Adrenal gland (tissue), 12 donors: ENCODE measurements around the gene LINC00305. TPM values are rescaled to one million over a fixed set of nuclear protein-coding genes. Genes with fewer than 3 reads are reported as not detected.

Experiments used
- DNase-seq, 7 donors: peaks; one replicate each; pipeline ENCODE4 v3.0.0-alpha.2; 2019 to 2020
- H3K27ac ChIP-seq, 5 donors: fragments of 200-600 bp; sonication (generic) in 4 of 5; 1 replicate in 3 of 5; 2 replicates in 2 of 5; pipeline versions ENCODE4 v1.5.1 to v1.8.0; 2016 to 2020; ENCODE audit warnings: mild to moderate bottlenecking in 1 of 5
- H3K27me3 ChIP-seq: fragments of 200-600 bp; 2 replicates; pipeline ENCODE4 v1.8.0; 2021
- H3K36me3 ChIP-seq, 2 donors: fragments of 200-600 bp; replicated peaks in 1 of 2; 1 replicate in 1 of 2; 2 replicates in 1 of 2; pipeline versions ENCODE4 v1.5.1 to v1.8.0; 2018 to 2022
- H3K4me1 ChIP-seq, 2 donors: fragments of 200-600 bp; replicated peaks in 1 of 2; 1 replicate in 1 of 2; 2 replicates in 1 of 2; pipeline versions ENCODE4 v1.5.1 to v1.8.0; 2018 to 2021
- H3K4me3 ChIP-seq, 4 donors: fragments of 200-600 bp; sonication (generic) in 3 of 4; one replicate each; pipeline ENCODE4 v1.5.1; 2016 to 2018
- H3K9me3 ChIP-seq, 3 donors: fragments of 200-600 bp; sonication (generic) in 1 of 3; replicated peaks in 1 of 3; 1 replicate in 2 of 3; 2 replicates in 1 of 3; pipeline versions ENCODE4 v1.5.1 to v1.8.0; 2016 to 2021
- POLR2A ChIP-seq, 2 donors: fragments of 450-650 bp; IDR thresholded peaks; one replicate each; pipeline ENCODE4 v1.6.1; 2017; ENCODE audit warnings: antibody characterized with exemption in 2 of 2, mild to moderate bottlenecking in 2 of 2, moderate library complexity in 1 of 2
- WGBS, 4 donors: extraction: QIAGEN DNeasy Blood & Tissue Kit in 2 of 4; methylation state at CpG; one replicate each; pipeline versions ENCODE4 v1.1.5 to v1.1.7; 2013 to 2017; 5-methylcytosine and 5-hydroxymethylcytosine counted together
- intact Hi-C, 2 donors: fragments of 100-400 bp; cut with DNase I; formaldehyde crosslinking; loops; one replicate each; pipeline versions ENCODE4 v1.14.1 to v1.15.0; 2022 to 2023
- polyA plus RNA-seq, 3 donors: library from polyadenylated mRNA; stranded (reverse); fragments of 200-250 nt in 2 of 3; fragments of 350-450 nt in 1 of 3; fragmentation: Illumina TruSeq in 1 of 3; extraction: RNeasy Lipid Tissue Mini Kit (QIAGEN cat#74804) in 1 of 3; gene quantifications; one replicate each; pipeline ENCODE4 v1.2.3, GENCODE V29; 2013 to 2014
- total RNA-seq, 9 donors: library from RNA; depleted of rRNA in 4 of 9; stranded (reverse); fragments of >200 nt in 4 of 9; fragments of 120-200 nt in 1 of 9; fragmentation: NEBNext Ultra II Directional in 1 of 9; extraction: Animal tissue kit (Norgen Biotek cat#: 25700) in 1 of 9; gene quantifications; one replicate each; pipeline versions ENCODE4 v1.1.0 to v1.2.4, GENCODE V29; 2013 to 2023
- TF ChIP-seq, protein P1 (sequence below), 6 experiments: fragments of 450-650 bp in 4 of 6; fragments of 200-600 bp in 2 of 6; sonication (generic) in 1 of 6; IDR thresholded peaks; 1 replicate in 5 of 6; 2 replicates in 1 of 6; pipeline versions ENCODE4 v1.5.1 to v1.8.0; 2016 to 2021; ENCODE audit warnings: antibody characterized with exemption in 6 of 6, mild to moderate bottlenecking in 2 of 6, moderate library complexity in 1 of 6
- donor health status: healthy with polysubstance abuse.
- donor health status: Bipolar disorder and iron deficiency.
- donor health status: DM: yes; HTN: yes; CAD: no.
- donor health status: DM: no; HTN: no; CAD: no.
- donor health status: DM: no; HTN: no; CAD: no.
- donor health status: DM: yes; HTN: yes; CAD: no.

LINC00305 gene
- total and polyA plus RNA-seq, 12 donors: 0.33 TPM; not detected in 11

DNA sequence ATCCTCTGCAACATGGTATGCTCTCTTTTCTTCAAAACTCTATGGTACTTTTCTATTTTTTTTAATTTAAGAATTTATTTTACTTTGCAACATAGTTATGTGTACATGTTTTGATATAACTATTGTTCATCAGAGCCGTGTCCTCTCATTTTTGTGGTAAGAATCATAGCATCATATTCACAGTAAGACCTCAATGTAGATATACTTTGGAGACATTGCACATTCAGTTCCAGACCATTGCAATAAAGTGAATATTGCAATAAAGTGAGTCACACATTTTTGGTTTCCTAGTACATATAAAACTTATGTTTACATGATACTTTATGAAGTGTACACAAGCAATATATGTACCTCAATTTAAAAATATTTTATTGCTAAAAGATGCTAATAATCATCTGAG lies 22.7 kb upstream of the LINC00305 start:
- WGBS, 4 donors: 47 to 91% (median 70%) methylated on average over 1 of the region's 1 CpG
- Histone ChIP-seq H3K36me3 (no peaks in the 10 kb centered on the region), H3K27ac (no peak overlapping the region), H3K4me3 (no peak overlapping the region), H3K4me1 (no peaks in the 10 kb centered on the region), H3K27me3 (no peaks in the 10 kb centered on the region), H3K9me3 (no peaks in the 10 kb centered on the region)
- no peak for TF ChIP-seq POLR2A (IDR thresholded peaks at IDR 0.05)
- TF ChIP-seq, protein P1, sequence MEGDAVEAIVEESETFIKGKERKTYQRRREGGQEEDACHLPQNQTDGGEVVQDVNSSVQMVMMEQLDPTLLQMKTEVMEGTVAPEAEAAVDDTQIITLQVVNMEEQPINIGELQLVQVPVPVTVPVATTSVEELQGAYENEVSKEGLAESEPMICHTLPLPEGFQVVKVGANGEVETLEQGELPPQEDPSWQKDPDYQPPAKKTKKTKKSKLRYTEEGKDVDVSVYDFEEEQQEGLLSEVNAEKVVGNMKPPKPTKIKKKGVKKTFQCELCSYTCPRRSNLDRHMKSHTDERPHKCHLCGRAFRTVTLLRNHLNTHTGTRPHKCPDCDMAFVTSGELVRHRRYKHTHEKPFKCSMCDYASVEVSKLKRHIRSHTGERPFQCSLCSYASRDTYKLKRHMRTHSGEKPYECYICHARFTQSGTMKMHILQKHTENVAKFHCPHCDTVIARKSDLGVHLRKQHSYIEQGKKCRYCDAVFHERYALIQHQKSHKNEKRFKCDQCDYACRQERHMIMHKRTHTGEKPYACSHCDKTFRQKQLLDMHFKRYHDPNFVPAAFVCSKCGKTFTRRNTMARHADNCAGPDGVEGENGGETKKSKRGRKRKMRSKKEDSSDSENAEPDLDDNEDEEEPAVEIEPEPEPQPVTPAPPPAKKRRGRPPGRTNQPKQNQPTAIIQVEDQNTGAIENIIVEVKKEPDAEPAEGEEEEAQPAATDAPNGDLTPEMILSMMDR (IDR thresholded peaks at IDR 0.05): no peak
- DNase-seq: no peak
- intact Hi-C loops: no loop called here

DNA sequence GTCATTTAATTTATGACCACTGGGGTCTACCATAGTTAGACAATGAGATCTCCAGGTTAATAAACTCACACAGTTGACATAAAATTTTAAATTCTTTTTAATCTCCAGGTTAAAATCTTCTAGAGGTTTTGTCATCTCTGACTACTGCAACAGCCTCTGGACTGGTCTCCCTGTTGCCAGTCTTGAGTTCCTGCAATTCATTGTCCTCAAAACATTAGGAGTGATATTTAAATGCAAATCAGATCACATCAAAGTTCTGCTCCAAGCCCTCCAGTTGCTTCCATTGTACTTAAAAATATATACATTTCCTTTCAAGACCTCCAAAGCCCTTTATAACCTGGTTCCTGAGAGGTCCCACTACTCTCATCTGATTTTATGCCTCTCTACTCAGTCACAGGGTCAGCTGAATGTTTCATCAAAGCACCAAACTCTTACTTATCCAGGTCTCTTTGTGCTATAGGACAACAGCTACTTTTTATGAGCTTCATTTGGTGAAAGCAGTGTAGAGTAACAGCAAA lies 18.6 kb upstream of the LINC00305 start:
- no peak overlapping the region for H3K4me3 ChIP-seq
- no peaks in the 10 kb centered on the region for H3K27me3 ChIP-seq
- no peak overlapping the region for H3K27ac ChIP-seq
- H3K4me1 ChIP-seq: no peaks in the 10 kb centered on the region
- TF ChIP-seq, protein P1 (IDR thresholded peaks at IDR 0.05): no peak
- TF ChIP-seq POLR2A (IDR thresholded peaks at IDR 0.05): no peak
- H3K9me3 ChIP-seq: no peaks in the 10 kb centered on the region
- no peaks in the 10 kb centered on the region for H3K36me3 ChIP-seq
- intact Hi-C loops: no loop called here
- DNase-seq: no peak

DNA sequence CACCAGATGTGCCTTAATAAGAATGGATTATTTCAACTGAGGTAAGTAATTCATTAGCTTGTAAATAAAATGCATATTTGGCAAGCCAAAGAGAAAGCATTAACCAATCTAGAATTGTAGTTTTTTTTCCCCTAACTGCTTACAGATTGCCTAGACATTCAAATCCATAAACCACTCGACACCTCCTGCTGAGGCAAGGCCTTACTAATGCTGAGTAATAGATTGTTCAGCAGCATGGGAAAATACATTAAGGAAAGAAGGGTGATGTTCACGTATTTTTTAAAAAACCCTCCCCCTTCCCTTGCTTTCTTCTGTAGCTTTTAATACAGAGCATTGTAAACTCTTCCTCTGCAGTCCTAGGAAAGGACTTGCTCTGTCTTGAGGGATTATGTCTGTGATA lies 17.0 kb upstream of the LINC00305 start:
- intact Hi-C loops: no loop called here
- Histone ChIP-seq H3K27me3 (no peaks in the 10 kb centered on the region), H3K4me3 (no peak overlapping the region), H3K9me3 (no peaks in the 10 kb centered on the region), H3K36me3 (no peaks in the 10 kb centered on the region), H3K27ac (no peak overlapping the region), H3K4me1 (no peaks in the 10 kb centered on the region)
- no peak for DNase-seq
- WGBS, 4 donors: 57 to 70% (median 61%) methylated on average over 2 of the region's 2 CpGs
- TF ChIP-seq POLR2A (IDR thresholded peaks at IDR 0.05): no peak
- TF ChIP-seq, protein P1 (IDR thresholded peaks at IDR 0.05): no peak

DNA sequence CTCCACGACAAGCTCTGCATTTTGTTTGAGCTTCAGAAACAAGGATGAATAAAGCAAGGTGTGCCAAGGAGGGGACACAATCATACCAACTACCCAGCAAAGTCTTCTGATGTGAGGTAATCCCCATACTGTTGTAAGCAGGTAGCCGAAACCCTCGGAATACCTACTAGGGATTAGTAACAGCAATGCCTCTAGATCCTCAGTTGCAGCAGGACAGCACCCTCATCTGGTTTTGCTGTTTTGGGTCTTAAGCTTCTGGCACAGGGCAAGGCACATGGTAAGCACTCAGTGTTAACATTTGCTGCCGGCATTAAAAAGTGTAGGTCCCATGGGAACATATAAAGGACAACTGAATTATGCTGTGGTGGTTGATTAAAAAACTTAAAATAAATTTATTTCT lies 16.0 kb upstream of the LINC00305 start:
- TF ChIP-seq POLR2A (IDR thresholded peaks at IDR 0.05): no peak
- TF ChIP-seq, protein P1 (IDR thresholded peaks at IDR 0.05): no peak
- Histone ChIP-seq H3K27me3 (no peaks in the 10 kb centered on the region), H3K36me3 (no peaks in the 10 kb centered on the region), H3K4me1 (no peaks in the 10 kb centered on the region), H3K4me3 (no peak overlapping the region), H3K27ac (no peak overlapping the region), H3K9me3 (no peaks in the 10 kb centered on the region)
- intact Hi-C loops: no loop called here
- WGBS, 4 donors: 79 to 89% (median 88%) methylated on average over 4 of the region's 4 CpGs
- DNase-seq: no peak
